GM12874 (cell line): ENCODE measurements around the gene L3MBTL3.

Experiments used
- TF ChIP-seq, protein P1 (sequence below): IDR thresholded peaks from 2 replicates; pipeline ENCODE4 v1.5.1; 2011; ENCODE audit warnings: low read depth, mild to moderate bottlenecking, control low read depth, low read length, moderate library complexity; ENCODE audit not compliant: insufficient read depth

L3MBTL3 gene

DNA sequence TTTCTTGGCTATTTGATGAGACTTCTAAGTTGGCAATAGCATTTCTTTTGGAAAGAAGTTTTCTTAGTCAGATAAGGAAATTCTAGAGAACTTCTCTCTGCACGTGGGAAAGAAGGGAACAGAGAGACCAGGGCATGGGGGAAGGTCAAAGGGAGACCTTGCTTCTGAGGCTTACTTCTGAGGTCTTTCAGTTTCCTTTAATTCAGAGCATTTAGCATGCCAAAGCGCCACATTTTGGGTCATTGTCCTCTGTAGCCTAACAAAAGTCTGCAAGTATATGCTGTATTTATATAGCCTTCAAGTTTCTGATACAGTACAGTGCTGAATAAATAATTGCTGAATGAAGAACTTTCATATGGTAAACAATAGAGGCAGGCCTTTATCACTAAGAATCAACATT lies 108.8 kb downstream of the L3MBTL3 start:
- TF ChIP-seq, protein P1, sequence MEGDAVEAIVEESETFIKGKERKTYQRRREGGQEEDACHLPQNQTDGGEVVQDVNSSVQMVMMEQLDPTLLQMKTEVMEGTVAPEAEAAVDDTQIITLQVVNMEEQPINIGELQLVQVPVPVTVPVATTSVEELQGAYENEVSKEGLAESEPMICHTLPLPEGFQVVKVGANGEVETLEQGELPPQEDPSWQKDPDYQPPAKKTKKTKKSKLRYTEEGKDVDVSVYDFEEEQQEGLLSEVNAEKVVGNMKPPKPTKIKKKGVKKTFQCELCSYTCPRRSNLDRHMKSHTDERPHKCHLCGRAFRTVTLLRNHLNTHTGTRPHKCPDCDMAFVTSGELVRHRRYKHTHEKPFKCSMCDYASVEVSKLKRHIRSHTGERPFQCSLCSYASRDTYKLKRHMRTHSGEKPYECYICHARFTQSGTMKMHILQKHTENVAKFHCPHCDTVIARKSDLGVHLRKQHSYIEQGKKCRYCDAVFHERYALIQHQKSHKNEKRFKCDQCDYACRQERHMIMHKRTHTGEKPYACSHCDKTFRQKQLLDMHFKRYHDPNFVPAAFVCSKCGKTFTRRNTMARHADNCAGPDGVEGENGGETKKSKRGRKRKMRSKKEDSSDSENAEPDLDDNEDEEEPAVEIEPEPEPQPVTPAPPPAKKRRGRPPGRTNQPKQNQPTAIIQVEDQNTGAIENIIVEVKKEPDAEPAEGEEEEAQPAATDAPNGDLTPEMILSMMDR, result no peak

DNA sequence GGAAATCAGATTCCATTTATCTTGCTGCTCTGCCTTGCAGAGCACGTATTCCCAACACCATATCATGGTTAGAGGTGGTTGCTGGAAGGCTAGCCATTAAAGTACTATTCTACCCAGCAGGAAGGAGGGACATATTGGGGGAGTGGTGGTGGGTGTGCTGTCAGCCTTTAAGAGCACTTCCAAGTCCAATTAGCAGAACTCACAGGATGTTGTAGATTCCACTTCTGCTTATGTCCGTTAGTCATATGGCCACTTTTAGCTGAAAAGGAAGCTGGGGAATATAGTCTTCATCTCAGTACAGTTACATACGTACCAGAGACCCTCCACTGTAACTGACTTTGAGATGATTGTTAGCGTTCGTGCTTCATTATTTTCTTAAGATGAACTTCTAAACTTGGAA lies 109.9 kb downstream of the L3MBTL3 start:
- TF ChIP-seq, protein P1, result no peak

DNA sequence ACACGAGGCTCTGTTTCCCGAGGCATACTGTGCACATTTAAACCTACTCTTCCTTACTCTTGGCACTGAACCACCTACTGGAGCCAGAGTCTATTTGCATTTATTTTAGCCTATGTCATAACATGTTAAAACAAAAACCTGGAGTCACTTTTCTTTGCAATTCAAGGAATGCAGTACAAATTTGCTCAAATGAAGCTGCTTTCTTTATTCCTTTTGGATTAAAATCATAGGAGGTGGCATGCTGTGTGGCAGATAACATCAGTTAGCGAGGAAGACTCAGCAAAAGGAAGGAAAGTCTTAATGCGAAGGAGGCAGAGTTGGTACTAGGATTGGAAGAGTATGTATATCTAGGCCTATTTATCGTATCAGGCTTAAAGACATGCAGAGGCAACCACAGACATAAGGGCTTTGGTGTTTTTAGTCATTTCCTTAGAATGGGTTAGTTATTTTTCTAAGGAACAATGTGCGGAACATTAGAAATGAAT lies 111.4 kb downstream of the L3MBTL3 start:
- TF ChIP-seq, protein P1, result no peak

DNA sequence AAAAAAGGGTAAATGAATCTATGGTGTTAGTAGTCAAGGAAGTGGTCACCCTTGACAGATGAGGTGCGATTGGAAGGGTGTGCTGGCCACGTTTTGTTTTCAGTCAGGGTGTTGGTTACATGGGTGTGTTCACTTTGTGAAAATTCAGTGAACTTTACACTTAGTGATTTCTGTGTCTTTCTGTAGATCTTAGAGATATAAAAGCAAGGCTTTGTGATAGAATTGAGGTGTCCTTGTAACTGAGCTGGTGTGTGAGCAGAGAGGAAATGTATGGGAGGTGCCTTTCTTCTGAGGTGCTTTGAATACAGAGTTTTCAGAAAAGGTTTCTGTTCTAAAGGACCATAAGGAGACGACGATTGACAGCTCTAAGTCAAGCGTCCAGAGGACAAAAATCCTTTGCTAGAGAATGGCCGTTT lies 113.9 kb downstream of the L3MBTL3 start:
- TF ChIP-seq, protein P1, result no peak

DNA sequence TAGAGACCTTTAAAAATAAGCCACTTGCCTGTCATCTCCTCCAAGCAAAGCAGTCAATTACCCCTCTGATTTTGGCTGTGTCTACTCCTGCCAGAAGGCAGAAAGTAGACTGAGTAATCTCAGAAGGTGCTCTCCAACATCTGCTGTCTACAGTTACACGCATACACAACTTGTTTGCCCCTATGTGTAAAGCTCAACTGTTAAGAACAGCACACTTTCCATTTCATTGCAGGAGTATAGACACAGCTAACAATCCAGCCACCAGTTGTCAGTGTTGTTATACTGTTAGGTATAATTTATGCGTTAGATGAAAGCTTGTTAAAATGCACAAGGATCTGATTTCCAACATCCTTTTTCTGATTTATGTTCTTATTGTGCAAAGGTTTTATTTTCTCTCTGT lies 116.2 kb downstream of the L3MBTL3 start:
- TF ChIP-seq, protein P1, result no peak

DNA sequence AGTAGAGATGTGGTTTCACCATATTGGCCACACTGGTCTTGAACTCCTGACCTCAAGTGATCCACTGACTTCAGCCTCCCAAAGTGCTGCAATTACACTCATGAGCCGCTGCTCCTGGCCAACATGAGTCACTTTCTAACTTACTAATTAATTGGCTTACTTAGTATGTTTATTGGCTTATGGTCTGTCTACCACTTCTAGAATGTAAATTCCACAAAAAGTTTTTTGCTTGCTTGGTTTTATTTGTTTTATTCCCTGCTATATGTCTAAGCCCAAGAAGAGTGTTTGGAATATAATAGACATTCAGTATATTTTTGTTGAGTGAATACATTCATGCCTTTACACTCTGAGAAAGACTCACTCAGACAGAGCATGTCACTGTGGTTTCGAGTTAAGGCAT lies 118.4 kb downstream of the L3MBTL3 start:
- TF ChIP-seq, protein P1, result no peak

DNA sequence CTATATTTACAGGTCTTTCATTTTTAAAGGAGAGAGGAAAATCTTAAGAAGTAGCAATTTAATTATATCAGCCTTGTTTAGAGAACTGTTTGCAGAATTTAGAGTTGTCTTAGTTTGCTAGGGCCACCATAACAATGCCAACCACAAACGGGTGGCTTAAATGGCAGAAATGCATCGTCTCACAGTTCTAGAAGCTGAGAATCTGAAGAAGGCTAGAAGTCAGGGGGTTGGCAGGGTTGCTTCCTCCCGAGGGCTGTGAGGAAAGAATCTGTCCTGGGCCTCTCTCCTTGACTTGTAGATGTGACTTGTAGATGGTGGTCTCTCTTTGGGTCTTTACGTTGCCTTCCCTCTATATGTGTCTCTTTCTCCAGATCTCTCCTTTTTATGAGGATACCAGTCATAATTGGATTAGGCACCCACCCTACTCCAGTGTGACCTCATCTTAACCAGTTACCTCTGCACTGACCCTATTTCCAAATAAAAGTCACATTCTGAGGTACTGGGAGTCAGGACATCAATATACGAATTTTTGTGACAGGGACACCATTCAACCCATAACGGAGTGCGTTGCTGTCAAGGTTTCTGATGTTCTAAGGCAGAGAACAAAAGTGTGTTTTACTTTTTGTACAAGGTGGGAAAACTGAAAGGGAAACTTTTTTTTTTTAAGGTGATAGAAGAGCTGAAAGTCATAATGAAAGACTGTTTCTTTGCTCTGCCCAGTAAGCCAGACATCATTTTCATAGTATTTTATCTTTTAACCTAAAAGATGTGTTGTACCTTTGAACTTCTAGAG lies 119.9 kb downstream of the L3MBTL3 start:
- TF ChIP-seq, protein P1, result no peak
